HepG2 (cell line): ENCODE data around the gene CSTB. TPM values are rescaled to one million over a fixed set of nuclear protein-coding genes. Genes with fewer than 3 reads are reported as not detected.

Experiments used
- EEA1 ChIP-seq: sonication (generic); formaldehyde crosslinking; IDR thresholded peaks from 2 replicates; pipeline ENCODE4 v1.5.1; 2020; ENCODE audit warnings: mild to moderate bottlenecking, missing genetic modification reagents, borderline replicate concordance
- MZF1 ChIP-seq: sonication (generic); formaldehyde crosslinking; IDR thresholded peaks from 2 replicates; pipeline ENCODE4 v1.8.1; 2023; ENCODE audit warnings: mild to moderate bottlenecking, missing genetic modification reagents, borderline replicate concordance
- SAP130 ChIP-seq: IDR thresholded peaks from 2 replicates; pipeline ENCODE4 v1.6.1; 2016; ENCODE audit warnings: low read depth
- XBP1 ChIP-seq: sonication (generic); formaldehyde crosslinking; IDR thresholded peaks from 2 replicates; pipeline ENCODE4 v1.5.0; 2020; ENCODE audit warnings: missing genetic modification reagents
- YY1 ChIP-seq: IDR thresholded peaks from 2 replicates; pipeline ENCODE4 v1.6.1; 2011; ENCODE audit warnings: low read length, low read depth, moderate library complexity, mild to moderate bottlenecking; ENCODE audit not compliant: insufficient read depth, insufficient replicate concordance
- ZFP82 ChIP-seq: sonication (generic); formaldehyde crosslinking; IDR thresholded peaks from 2 replicates; pipeline ENCODE4 v1.5.1; 2020; ENCODE audit warnings: mild to moderate bottlenecking, missing genetic modification reagents, borderline replicate concordance
- ZNF143 ChIP-seq: sonication (generic); formaldehyde crosslinking; IDR thresholded peaks from 2 replicates; pipeline ENCODE4 v1.4.0; 2020; ENCODE audit warnings: missing genetic modification reagents
- ZNF235 ChIP-seq: sonication (generic); formaldehyde crosslinking; IDR thresholded peaks from 2 replicates; pipeline ENCODE4 v1.8.1; 2023; ENCODE audit warnings: mild to moderate bottlenecking, missing genetic modification reagents, borderline replicate concordance
- ZNF335 ChIP-seq: sonication (generic); formaldehyde crosslinking; IDR thresholded peaks from 2 replicates; pipeline ENCODE4 v1.4.0; 2020; ENCODE audit warnings: missing genetic modification reagents
- ZNF558 ChIP-seq: sonication (generic); formaldehyde crosslinking; IDR thresholded peaks from 2 replicates; pipeline ENCODE4 v1.9.0; 2022; ENCODE audit warnings: mild to moderate bottlenecking, missing genetic modification reagents, borderline replicate concordance
- ZNF569 ChIP-seq: sonication (generic); formaldehyde crosslinking; IDR thresholded peaks from 2 replicates; pipeline ENCODE4 v1.5.0; 2020; ENCODE audit warnings: mild to moderate bottlenecking, missing genetic modification reagents, moderate library complexity, borderline replicate concordance
- ZNF615 ChIP-seq: sonication (generic); formaldehyde crosslinking; IDR thresholded peaks from 2 replicates; pipeline ENCODE4 v1.5.0; 2020; ENCODE audit warnings: mild to moderate bottlenecking, missing genetic modification reagents, borderline replicate concordance
- ZNF775 ChIP-seq: sonication (generic); formaldehyde crosslinking; IDR thresholded peaks from 2 replicates; pipeline ENCODE4 v1.4.0; 2020; ENCODE audit warnings: missing genetic modification reagents, mild to moderate bottlenecking, moderate library complexity, borderline replicate concordance
- polyA plus RNA-seq, 8 experiments: library from polyadenylated mRNA; depleted of rRNA in 3 of 8; stranded (reverse) in 7 of 8; unstranded in 1 of 8; fragments of >200 nt; fragmentation: Illumina TruSeq in 4 of 8; extraction: Trizol in 4 of 8; gene quantifications; 2 replicates each; pipeline versions ENCODE4 v1.2.1 to v1.2.3, GENCODE V29; 2011 to 2016; ENCODE audit warnings: low read depth in 4 of 8, missing spikeins in 1 of 8, mixed read lengths in 1 of 8; ENCODE audit not compliant: insufficient read depth in 1 of 8
- total RNA-seq, 5 experiments: library from RNA; depleted of rRNA; stranded (reverse); fragments of >200 nt; fragmentation: Illumina TruSeq; extraction: Trizol; gene quantifications; 2 replicates each; pipeline ENCODE4 v1.2.3, GENCODE V29; 2016; ENCODE audit warnings: low read depth in 1 of 5
- TF ChIP-seq, protein P1 (sequence below): sonication (generic); formaldehyde crosslinking; IDR thresholded peaks from 2 replicates; pipeline ENCODE4 v1.5.1; 2020; ENCODE audit warnings: mild to moderate bottlenecking, missing genetic modification reagents, borderline replicate concordance
- TF ChIP-seq, protein P2 (sequence below): sonication (generic); formaldehyde crosslinking; IDR thresholded peaks from 2 replicates; pipeline ENCODE4 v1.4.0; 2020; ENCODE audit warnings: missing genetic modification reagents
- TF ChIP-seq, protein P3 (sequence below), 2 experiments: sonication (generic) in 1 of 2; formaldehyde crosslinking in 1 of 2; IDR thresholded peaks; 2 replicates each; pipeline versions ENCODE4 v1.4.0 to v1.6.1; 2016 to 2020; ENCODE audit warnings: borderline replicate concordance in 1 of 2, low read depth in 1 of 2, mild to moderate bottlenecking in 1 of 2, missing genetic modification reagents in 1 of 2

Gene CSTB
- total and polyA plus RNA-seq, 2 of the 13 experiments (the other 11 are each of a cell fraction or from before 2014, with no cell fraction given) = 11.7 to 94.1 TPM

GRCh38 chr21:43728467-43729390 is 47.4 kb downstream of the CSTB start (continued):
- TF ChIP-seq ZNF235 (CRISPR knock-in tag) (no peak; the same call in 1 of the 2 replicates), ZNF775 (CRISPR knock-in tag) (no peak), YY1 (peak; percentile 63), XBP1 (CRISPR knock-in tag) (no peak), ZNF615 (CRISPR knock-in tag) (no peak; the same call in 1 of the 2 replicates), ZNF569 (CRISPR knock-in tag) (no peak), ZNF143 (CRISPR knock-in tag) (no peak; the same call in 1 of the 2 replicates), ZNF558 (CRISPR knock-in tag) (no peak), MZF1 (CRISPR knock-in tag) (no peak), ZFP82 (CRISPR knock-in tag) (no peak), ZNF335 (peak; percentile 81; the same call in 1 of the 2 replicates), SAP130 (CRISPR knock-in tag) (peak; percentile 96), EEA1 (CRISPR knock-in tag) (no peak)
- TF ChIP-seq, protein P1, sequence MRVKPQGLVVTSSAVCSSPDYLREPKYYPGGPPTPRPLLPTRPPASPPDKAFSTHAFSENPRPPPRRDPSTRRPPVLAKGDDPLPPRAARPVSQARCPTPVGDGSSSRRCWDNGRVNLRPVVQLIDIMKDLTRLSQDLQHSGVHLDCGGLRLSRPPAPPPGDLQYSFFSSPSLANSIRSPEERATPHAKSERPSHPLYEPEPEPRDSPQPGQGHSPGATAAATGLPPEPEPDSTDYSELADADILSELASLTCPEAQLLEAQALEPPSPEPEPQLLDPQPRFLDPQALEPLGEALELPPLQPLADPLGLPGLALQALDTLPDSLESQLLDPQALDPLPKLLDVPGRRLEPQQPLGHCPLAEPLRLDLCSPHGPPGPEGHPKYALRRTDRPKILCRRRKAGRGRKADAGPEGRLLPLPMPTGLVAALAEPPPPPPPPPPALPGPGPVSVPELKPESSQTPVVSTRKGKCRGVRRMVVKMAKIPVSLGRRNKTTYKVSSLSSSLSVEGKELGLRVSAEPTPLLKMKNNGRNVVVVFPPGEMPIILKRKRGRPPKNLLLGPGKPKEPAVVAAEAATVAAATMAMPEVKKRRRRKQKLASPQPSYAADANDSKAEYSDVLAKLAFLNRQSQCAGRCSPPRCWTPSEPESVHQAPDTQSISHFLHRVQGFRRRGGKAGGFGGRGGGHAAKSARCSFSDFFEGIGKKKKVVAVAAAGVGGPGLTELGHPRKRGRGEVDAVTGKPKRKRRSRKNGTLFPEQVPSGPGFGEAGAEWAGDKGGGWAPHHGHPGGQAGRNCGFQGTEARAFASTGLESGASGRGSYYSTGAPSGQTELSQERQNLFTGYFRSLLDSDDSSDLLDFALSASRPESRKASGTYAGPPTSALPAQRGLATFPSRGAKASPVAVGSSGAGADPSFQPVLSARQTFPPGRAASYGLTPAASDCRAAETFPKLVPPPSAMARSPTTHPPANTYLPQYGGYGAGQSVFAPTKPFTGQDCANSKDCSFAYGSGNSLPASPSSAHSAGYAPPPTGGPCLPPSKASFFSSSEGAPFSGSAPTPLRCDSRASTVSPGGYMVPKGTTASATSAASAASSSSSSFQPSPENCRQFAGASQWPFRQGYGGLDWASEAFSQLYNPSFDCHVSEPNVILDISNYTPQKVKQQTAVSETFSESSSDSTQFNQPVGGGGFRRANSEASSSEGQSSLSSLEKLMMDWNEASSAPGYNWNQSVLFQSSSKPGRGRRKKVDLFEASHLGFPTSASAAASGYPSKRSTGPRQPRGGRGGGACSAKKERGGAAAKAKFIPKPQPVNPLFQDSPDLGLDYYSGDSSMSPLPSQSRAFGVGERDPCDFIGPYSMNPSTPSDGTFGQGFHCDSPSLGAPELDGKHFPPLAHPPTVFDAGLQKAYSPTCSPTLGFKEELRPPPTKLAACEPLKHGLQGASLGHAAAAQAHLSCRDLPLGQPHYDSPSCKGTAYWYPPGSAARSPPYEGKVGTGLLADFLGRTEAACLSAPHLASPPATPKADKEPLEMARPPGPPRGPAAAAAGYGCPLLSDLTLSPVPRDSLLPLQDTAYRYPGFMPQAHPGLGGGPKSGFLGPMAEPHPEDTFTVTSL (CRISPR knock-in tag) = no peak
- TF ChIP-seq, protein P2, sequence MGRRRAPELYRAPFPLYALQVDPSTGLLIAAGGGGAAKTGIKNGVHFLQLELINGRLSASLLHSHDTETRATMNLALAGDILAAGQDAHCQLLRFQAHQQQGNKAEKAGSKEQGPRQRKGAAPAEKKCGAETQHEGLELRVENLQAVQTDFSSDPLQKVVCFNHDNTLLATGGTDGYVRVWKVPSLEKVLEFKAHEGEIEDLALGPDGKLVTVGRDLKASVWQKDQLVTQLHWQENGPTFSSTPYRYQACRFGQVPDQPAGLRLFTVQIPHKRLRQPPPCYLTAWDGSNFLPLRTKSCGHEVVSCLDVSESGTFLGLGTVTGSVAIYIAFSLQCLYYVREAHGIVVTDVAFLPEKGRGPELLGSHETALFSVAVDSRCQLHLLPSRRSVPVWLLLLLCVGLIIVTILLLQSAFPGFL (CRISPR knock-in tag) = no peak
- TF ChIP-seq, protein P3, sequence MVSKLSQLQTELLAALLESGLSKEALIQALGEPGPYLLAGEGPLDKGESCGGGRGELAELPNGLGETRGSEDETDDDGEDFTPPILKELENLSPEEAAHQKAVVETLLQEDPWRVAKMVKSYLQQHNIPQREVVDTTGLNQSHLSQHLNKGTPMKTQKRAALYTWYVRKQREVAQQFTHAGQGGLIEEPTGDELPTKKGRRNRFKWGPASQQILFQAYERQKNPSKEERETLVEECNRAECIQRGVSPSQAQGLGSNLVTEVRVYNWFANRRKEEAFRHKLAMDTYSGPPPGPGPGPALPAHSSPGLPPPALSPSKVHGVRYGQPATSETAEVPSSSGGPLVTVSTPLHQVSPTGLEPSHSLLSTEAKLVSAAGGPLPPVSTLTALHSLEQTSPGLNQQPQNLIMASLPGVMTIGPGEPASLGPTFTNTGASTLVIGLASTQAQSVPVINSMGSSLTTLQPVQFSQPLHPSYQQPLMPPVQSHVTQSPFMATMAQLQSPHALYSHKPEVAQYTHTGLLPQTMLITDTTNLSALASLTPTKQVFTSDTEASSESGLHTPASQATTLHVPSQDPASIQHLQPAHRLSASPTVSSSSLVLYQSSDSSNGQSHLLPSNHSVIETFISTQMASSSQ (IDR thresholded peaks at IDR 0.05; ENCODE audit: low read depth) = no peak
- TF ChIP-seq, protein P3 (CRISPR knock-in tag; IDR thresholded peaks at IDR 0.05; ENCODE audit: borderline replicate concordance) = no peak; the same call in 1 of the 2 replicates
